GM11168 (cell line): Measurements from ENCODE around the gene RPS6KA2.

ENCODE experiments used
- in situ Hi-C: fragments of 300-500 bp; cut with MboI; formaldehyde crosslinking; loops from one replicate; pipeline ENCODE4 v1.12.0; 2022; ENCODE audit warnings: low sequenced_read_pairs; ENCODE audit not compliant: unreplicated experiment

RPS6KA2 gene

GRCh38 chr6:166477647-166478365 is 149.2 kb downstream of the RPS6KA2 start:
- in situ Hi-C loops = no loop called here

GRCh38 chr6:166476634-166477215 is 150.3 kb downstream of the RPS6KA2 start:
- in situ Hi-C loops = no loop called here

- in situ Hi-C loops = no loop called here
These were observed 150.9 kb downstream of the RPS6KA2 start for GRCh38 chr6:166476061-166476591.

- in situ Hi-C loops = no loop called here
These were observed 152.1 kb downstream of the RPS6KA2 start for GRCh38 chr6:166474721-166475565.

- in situ Hi-C loops = no loop called here
These were observed 153.0 kb downstream of the RPS6KA2 start for GRCh38 chr6:166473886-166474571.

GRCh38 chr6:166472636-166473035 is 154.4 kb downstream of the RPS6KA2 start:
- in situ Hi-C loops = no loop called here

- in situ Hi-C loops = no loop called here
These were observed 155.2 kb downstream of the RPS6KA2 start for GRCh38 chr6:166471797-166472260.

GRCh38 chr6:166470863-166471410 is 156.1 kb downstream of the RPS6KA2 start:
- in situ Hi-C loops = no loop called here

GRCh38 chr6:166470029-166470862 is 156.8 kb downstream of the RPS6KA2 start:
- in situ Hi-C loops = no loop called here

GRCh38 chr6:166469426-166469961 is 157.6 kb downstream of the RPS6KA2 start:
- in situ Hi-C loops = no loop called here

- in situ Hi-C loops = no loop called here
These were observed 159.5 kb downstream of the RPS6KA2 start for GRCh38 chr6:166467436-166468000.

GRCh38 chr6:166466178-166467122 is 160.6 kb downstream of the RPS6KA2 start:
- in situ Hi-C loops = no loop called here

GRCh38 chr6:166465671-166466087 is 161.4 kb downstream of the RPS6KA2 start:
- in situ Hi-C loops = no loop called here

- in situ Hi-C loops = no loop called here
These were observed 162.1 kb downstream of the RPS6KA2 start for GRCh38 chr6:166465003-166465399.

- in situ Hi-C loops = no loop called here
These were observed 162.7 kb downstream of the RPS6KA2 start for GRCh38 chr6:166464068-166465002.

- in situ Hi-C loops = no loop called here
These were observed 163.5 kb downstream of the RPS6KA2 start for GRCh38 chr6:166463359-166464067.
